NB4 (cell line): ENCODE measurements around the gene PKDCC.

ENCODE experiments used
- POLR2A ChIP-seq: IDR thresholded peaks from 2 replicates; pipeline ENCODE4 v1.6.1; 2011; ENCODE audit warnings: mild to moderate bottlenecking; ENCODE audit not compliant: insufficient read length; ENCODE audit errors: extremely low read depth
- TF ChIP-seq, protein P1 (sequence below): IDR thresholded peaks from one replicate; pipeline ENCODE4 v1.5.1; 2012; ENCODE audit warnings: low read depth, low read length

DNA sequence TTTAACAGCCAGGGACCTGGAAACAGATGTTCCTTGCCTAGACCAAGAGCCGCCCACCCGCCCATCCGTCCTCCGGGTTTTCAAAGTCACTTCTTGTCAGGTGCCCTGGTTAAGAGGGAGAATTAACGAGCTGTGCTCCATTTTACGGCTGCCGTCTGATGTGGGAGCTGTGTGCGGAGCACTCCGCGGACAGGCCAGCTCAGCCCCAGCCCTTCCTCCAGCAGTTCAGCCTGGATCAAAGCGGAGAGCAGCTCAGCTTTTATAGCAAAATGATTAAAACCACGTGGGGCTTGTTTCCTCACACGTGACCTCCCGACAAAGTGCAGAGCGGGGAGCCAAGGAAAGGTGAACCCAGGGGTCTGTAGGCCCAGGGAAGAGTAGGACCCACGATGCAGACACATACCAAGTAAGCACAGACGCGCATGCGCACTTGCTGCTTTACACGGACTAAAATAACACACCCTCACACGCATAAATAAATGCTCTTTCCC is 46.1 kb upstream of the PKDCC start:
- TF ChIP-seq, protein P1, sequence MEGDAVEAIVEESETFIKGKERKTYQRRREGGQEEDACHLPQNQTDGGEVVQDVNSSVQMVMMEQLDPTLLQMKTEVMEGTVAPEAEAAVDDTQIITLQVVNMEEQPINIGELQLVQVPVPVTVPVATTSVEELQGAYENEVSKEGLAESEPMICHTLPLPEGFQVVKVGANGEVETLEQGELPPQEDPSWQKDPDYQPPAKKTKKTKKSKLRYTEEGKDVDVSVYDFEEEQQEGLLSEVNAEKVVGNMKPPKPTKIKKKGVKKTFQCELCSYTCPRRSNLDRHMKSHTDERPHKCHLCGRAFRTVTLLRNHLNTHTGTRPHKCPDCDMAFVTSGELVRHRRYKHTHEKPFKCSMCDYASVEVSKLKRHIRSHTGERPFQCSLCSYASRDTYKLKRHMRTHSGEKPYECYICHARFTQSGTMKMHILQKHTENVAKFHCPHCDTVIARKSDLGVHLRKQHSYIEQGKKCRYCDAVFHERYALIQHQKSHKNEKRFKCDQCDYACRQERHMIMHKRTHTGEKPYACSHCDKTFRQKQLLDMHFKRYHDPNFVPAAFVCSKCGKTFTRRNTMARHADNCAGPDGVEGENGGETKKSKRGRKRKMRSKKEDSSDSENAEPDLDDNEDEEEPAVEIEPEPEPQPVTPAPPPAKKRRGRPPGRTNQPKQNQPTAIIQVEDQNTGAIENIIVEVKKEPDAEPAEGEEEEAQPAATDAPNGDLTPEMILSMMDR, result no peak
- TF ChIP-seq POLR2A, result no peak
